ENCODE measurements around the gene ANGPTL7. TPM values are rescaled to one million over a fixed set of nuclear protein-coding genes. Genes with fewer than 3 reads are reported as not detected.

The ANGPTL7 gene
- total and polyA plus RNA-seq, 10 donors: 0.18 to 1.7 TPM; not detected in 8

GRCh38 chr1:11194407-11195176 lies 5.4 kb downstream of the ANGPTL7 start:
- intact Hi-C loops (cut with DNase I; ENCODE audit: low total_unique reads): no loop called here
- no peak for DNase-seq
- no peak overlapping the region for H3K27ac ChIP-seq
- peaks cover 2 to 100% (median 86%) of the 10 kb centered on the region in 6 donors for H3K36me3 ChIP-seq
- no peaks in the 10 kb centered on the region for H3K9me3 ChIP-seq
- WGBS, 5 donors: 93 to 97% (median 94%) methylated on average over 14 of the region's 14 CpGs
- H3K27me3 ChIP-seq (replicated peaks in 1 of 7): no peaks in the 10 kb centered on the region
- H3K4me3 ChIP-seq: no peak overlapping the region
- H3K4me1 ChIP-seq: no peaks in the 10 kb centered on the region
- no peak for TF ChIP-seq CTCF (IDR thresholded peaks at IDR 0.05 in 8 of 11, conservative IDR thresholded peaks at IDR 0.05 in 3 of 11)
- no peak for TF ChIP-seq POLR2AphosphoS5 (IDR thresholded peaks at IDR 0.05)
- TF ChIP-seq POLR2A (IDR thresholded peaks at IDR 0.05): no peak

GRCh38 chr1:11196945-11197344 lies 7.8 kb downstream of the ANGPTL7 start:
- Histone ChIP-seq H3K4me1 (no peaks in the 10 kb centered on the region), H3K27me3 (replicated peaks in 1 of 7) (no peaks in the 10 kb centered on the region), H3K27ac (no peak overlapping the region), H3K36me3 (peaks cover 2 to 100% (median 89%) of the 10 kb centered on the region in 6 donors), H3K4me3 (no peak overlapping the region), H3K9me3 (no peaks in the 10 kb centered on the region)
- no peak for TF ChIP-seq POLR2AphosphoS5 (IDR thresholded peaks at IDR 0.05)
- WGBS, 5 donors: 80 to 92% (median 89%) methylated on average over 2 of the region's 2 CpGs
- intact Hi-C loops (cut with DNase I; ENCODE audit: low total_unique reads): no loop called here
- no peak for DNase-seq

- TF ChIP-seq POLR2AphosphoS5 (IDR thresholded peaks at IDR 0.05): no peak
- no peak for TF ChIP-seq POLR2A (IDR thresholded peaks at IDR 0.05)
- TF ChIP-seq CTCF (IDR thresholded peaks at IDR 0.05 in 8 of 11, conservative IDR thresholded peaks at IDR 0.05 in 3 of 11): no peak
- intact Hi-C loops (cut with DNase I; ENCODE audit: low total_unique reads): no loop called here
- peaks cover 2 to 100% (median 88%) of the 10 kb centered on the region in 6 donors for H3K36me3 ChIP-seq
- no peak for DNase-seq
- H3K4me1 ChIP-seq: no peaks in the 10 kb centered on the region
- no peaks in the 10 kb centered on the region for H3K9me3 ChIP-seq
- H3K4me3 ChIP-seq: no peak overlapping the region
- H3K27me3 ChIP-seq (replicated peaks in 1 of 7): no peaks in the 10 kb centered on the region
- WGBS, 5 donors: 93 to 95% (median 93%) methylated on average over 4 of the region's 4 CpGs
- H3K27ac ChIP-seq: no peak overlapping the region
Measured at GRCh38 chr1:11197359-11197758, 8.2 kb downstream of the ANGPTL7 start.

- Histone ChIP-seq H3K4me3 (no peak overlapping the region), H3K27ac (no peak overlapping the region), H3K36me3 (peaks cover 2 to 100% (median 89%) of the 10 kb centered on the region in 6 donors), H3K9me3 (no peaks in the 10 kb centered on the region), H3K4me1 (no peaks in the 10 kb centered on the region), H3K27me3 (replicated peaks in 1 of 7) (no peaks in the 10 kb centered on the region)
- WGBS, 5 donors: 94 to 98% (median 95%) methylated on average over 4 of the region's 4 CpGs
- intact Hi-C loops (cut with DNase I; ENCODE audit: low total_unique reads): no loop called here
- DNase-seq: no peak
- TF ChIP-seq POLR2A (IDR thresholded peaks at IDR 0.05) (no peak), CTCF (IDR thresholded peaks at IDR 0.05 in 8 of 11, conservative IDR thresholded peaks at IDR 0.05 in 3 of 11) (no peak), POLR2AphosphoS5 (IDR thresholded peaks at IDR 0.05) (no peak)
Measured at GRCh38 chr1:11198257-11198656, 9.1 kb downstream of the ANGPTL7 start.
